Dendritic cell treated with granulocyte-macrophage colony-stimulating factor and Interleukin-4, amounts not matched to agents 40 ng/mL and 50 ng/mL, for 4 days (primary cell): ENCODE measurements around the gene C19orf85.

Experiments used
- H3K27ac Mint-ChIP-seq: one replicate; pipeline ENCODE4 v1.8.0; 2022; ENCODE audit warnings: mild to moderate bottlenecking, mixed read lengths
- H3K27me3 Mint-ChIP-seq: one replicate; pipeline ENCODE4 v1.8.0; 2022; ENCODE audit warnings: mild to moderate bottlenecking, mixed read lengths
- H3K36me3 Mint-ChIP-seq: one replicate; pipeline ENCODE4 v1.8.0; 2022; ENCODE audit warnings: low read depth, mixed read lengths
- H3K4me1 Mint-ChIP-seq: one replicate; pipeline ENCODE4 v1.8.0; 2022; ENCODE audit warnings: low read depth, mixed read lengths
- H3K4me3 Mint-ChIP-seq: one replicate; pipeline ENCODE4 v1.8.0; 2022; ENCODE audit warnings: mild to moderate bottlenecking, moderate library complexity, mixed read lengths
- H3K9me3 Mint-ChIP-seq: one replicate; pipeline ENCODE4 v1.8.0; 2022; ENCODE audit warnings: mixed read lengths
- intact Hi-C: fragments of 100-400 bp; cut with micrococcal nuclease; formaldehyde crosslinking; loops from one replicate; pipeline ENCODE4 v1.15.0; 2022

C19orf85 gene

DNA sequence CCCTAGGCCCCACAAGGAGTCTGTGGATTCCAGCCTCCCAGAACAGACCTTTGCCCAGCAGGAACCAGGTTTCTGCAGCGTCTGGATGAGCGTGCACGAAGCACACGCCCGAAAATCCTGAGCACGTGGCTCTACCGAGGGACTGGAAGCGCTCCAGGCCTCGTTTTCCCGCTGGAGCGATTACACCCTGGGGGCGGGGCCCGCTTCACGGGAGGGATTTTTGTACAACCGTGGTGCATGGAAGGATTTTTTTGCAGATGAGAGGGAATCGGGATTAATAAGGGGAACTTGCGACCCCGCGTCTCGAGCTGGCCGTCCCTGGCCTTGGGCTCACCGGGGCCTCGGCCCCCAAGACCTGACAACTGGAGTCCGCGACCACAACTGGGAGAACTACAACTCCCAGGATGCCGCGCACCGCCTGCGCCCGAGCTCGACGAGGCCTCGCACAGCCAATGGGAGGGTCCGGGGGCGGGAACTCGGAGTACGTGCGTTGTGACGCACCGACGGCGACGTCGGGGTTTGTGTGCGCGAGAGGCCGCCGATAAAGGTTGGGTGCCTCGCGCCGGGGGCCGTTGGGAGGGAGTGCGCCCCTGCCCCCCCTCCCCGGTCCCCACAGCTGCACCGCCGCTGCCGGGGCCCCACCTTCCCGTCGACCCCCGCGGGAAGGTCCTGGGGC lies 11.7 kb upstream of the C19orf85 start, which contains the start of gene ZNF628:
Gene ZNF628 (plus strand): TSS at position 518 of the 676 bp plus-strand sequence. CDS start 3,294 bp downstream, outside the sequence.
- peaks cover 33% of the 10 kb centered on the region for H3K4me1 Mint-ChIP-seq
- no peaks in the 10 kb centered on the region for H3K9me3 Mint-ChIP-seq
- H3K27me3 Mint-ChIP-seq: no peaks in the 10 kb centered on the region
- intact Hi-C loops: loop anchor here (1.0 to 2.0 kb wide), 2 partner anchors 14 to 123 kb away; partner anchors contain the start of gene FIZ1
- H3K27ac Mint-ChIP-seq: peak within 1 kb of the TSS; percentile 90
- peak within 1 kb of the TSS; percentile 87 for H3K4me3 Mint-ChIP-seq
- H3K36me3 Mint-ChIP-seq: peaks cover 14% of the 10 kb centered on the region

DNA sequence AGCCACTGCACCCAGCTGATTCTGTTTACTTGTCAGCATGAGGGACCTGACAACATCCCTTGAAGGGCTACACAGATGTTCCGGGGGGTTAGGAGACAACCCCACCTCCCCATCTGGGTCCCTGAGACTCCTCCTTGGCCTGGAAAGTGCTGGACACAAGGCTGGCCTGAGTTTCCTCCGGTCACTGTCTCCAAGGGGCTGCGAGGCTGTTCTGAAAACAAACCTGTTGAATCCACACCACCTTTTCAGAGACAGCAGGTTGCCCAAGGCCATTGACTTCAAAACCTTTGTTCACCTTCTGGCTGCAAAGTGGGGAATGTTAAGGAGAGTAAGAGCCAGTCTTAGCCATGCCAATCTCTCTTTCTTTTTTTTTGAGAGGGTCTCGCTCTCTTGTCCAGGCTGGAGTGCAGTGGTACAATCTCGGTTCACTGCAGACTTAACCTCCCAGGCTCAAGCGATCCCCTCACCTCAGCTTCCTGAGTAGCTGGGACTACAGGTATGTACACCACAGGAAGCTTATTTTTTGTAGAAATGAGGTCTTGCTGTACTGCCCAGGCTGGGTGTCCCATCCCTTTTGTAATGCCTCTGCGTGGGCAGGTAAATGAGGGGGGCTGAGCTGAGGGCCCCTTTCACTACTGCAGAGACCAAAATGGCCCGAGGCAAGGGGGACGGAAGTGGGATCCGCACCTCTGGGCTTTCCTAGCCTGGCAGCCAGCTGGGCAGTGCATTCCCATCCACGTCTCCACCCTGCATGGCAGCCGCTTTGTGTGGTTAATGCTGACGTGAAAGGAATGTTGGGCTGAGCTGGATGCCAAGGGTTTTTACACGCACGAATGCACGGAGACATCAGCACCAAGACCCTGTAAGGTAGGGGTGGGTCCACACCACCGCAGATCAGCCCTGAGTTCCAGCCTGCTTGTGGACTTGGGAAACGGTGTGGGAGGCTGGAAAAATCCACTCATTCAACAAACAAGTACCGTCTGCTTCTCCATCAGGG lies 10.0 kb upstream of the C19orf85 start:
- H3K27me3 Mint-ChIP-seq: no peaks in the 10 kb centered on the region
- H3K27ac Mint-ChIP-seq: no peak overlapping the region
- H3K4me3 Mint-ChIP-seq: no peak overlapping the region
- intact Hi-C loops: no loop called here
- H3K4me1 Mint-ChIP-seq: peaks cover 28% of the 10 kb centered on the region
- H3K9me3 Mint-ChIP-seq: no peaks in the 10 kb centered on the region
- peaks cover 7% of the 10 kb centered on the region for H3K36me3 Mint-ChIP-seq

DNA sequence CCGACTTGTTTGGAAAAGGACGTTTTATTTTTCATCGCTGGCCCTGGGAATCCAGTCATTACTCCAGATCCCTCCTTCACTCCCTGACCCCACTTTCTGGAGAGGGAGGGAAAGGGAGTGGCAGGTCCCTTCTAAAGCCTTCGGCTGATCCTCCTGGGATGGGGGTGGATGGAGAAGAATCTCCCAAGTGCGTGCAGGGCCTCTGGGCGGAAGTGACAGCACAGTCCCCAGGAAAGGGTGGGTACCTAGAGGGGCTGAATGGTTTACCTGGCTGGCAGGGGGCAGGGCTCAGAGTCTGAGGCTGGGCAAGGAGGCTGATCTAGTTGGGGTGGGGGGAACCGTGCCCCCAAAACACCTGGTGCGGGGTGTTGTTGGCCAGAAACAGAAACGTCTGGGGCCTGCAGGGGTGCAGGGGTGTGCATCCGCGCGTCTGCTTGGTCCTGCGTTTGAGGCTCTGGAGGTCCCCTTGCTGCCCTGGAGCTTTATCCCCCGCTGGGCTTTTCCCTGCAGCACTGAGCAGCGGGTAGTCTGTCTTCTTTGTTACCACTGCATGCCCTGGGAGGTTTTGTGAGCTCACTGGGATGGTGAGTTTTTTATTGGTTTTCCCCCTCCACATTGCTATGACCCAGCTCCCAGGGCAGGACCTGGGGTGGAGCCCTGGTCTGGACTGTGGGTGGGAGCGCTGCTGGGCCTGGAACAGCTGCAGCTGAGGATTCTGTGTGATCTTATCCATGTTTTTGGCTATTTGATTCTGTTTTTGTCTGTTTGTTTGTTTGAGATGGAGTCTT lies 8.9 kb upstream of the C19orf85 start:
- intact Hi-C loops: no loop called here
- H3K4me1 Mint-ChIP-seq: peaks cover 17% of the 10 kb centered on the region
- no peak overlapping the region for H3K4me3 Mint-ChIP-seq
- H3K9me3 Mint-ChIP-seq: no peaks in the 10 kb centered on the region
- peaks cover 6% of the 10 kb centered on the region for H3K36me3 Mint-ChIP-seq
- no peak overlapping the region for H3K27ac Mint-ChIP-seq
- no peaks in the 10 kb centered on the region for H3K27me3 Mint-ChIP-seq

DNA sequence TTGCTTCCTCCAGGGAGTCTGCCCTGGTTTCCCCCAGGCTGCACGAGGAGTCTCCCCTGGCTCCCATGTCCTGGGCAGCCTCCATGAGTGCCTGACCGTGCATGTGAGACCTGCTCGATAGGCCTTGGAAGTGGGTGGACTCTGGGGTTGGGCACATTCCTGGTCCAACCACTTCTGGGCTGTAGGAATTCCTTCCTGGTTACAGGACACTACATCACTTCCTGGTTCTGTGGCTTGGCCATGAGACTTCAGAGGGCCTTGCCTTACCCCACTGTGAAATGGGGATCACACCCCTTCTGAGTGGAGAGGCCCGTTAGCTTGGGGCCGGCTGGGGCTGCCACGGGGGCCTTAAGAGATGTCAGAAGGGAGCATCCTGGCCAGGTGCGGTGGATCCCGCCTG lies 7.9 kb upstream of the C19orf85 start:
- no peaks in the 10 kb centered on the region for H3K9me3 Mint-ChIP-seq
- peaks cover 8% of the 10 kb centered on the region for H3K4me1 Mint-ChIP-seq
- intact Hi-C loops: no loop called here
- H3K4me3 Mint-ChIP-seq: no peak overlapping the region
- peaks cover under 1% of the 10 kb centered on the region for H3K27me3 Mint-ChIP-seq
- no peak overlapping the region for H3K27ac Mint-ChIP-seq
- H3K36me3 Mint-ChIP-seq: no peaks in the 10 kb centered on the region

DNA sequence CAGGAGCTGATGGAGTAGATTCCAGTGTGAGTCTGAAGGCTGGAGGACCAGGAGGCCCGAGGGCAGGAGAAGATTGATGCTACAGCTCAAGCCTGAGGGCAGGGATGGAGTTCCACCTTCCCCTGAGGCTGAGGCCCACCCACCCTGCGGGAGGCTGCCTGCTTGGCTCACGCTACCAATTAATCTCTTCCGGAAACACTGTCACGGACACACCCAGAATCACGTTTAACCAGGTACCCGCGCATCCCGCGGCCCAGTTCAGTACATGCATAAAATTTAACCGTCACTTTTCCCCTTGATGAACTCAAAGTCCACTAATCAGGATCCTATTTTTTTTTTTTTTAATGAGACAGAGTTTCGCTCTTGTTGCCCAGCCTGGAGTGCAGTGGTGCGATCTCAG lies 6.7 kb upstream of the C19orf85 start:
- peaks cover 7% of the 10 kb centered on the region for H3K27me3 Mint-ChIP-seq
- intact Hi-C loops: no loop called here

DNA sequence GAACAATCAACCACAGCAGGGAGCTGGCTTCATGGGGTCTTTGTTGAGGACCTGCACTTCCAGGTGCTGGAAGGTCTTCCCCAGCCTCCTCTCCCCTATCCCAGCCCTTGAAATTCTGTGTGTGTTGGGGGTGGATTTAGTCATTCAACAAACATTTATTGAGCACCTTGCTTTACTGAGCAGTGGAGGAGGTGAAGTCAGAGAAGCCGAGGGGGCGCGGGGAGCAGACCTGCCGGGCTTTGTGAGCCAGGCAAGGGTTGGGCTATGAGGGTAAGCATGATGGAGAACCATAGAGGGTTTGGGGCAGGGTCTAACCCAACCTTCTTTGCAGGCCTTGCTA lies 3.5 kb upstream of the C19orf85 start:
- Mint-ChIP-seq H3K4me1 (peaks cover 1% of the 10 kb centered on the region), H3K4me3 (no peak overlapping the region), H3K9me3 (no peaks in the 10 kb centered on the region), H3K27ac (no peak overlapping the region), H3K27me3 (peaks cover 17% of the 10 kb centered on the region), H3K36me3 (no peaks in the 10 kb centered on the region)
- intact Hi-C loops: loop anchor here (1.0 kb wide), 1 partner anchor 35 kb away; no protein-coding TSS in a partner anchor

More for the DNA sequence above, 6.7 kb upstream of the C19orf85 start:
- Mint-ChIP-seq H3K36me3 (no peaks in the 10 kb centered on the region), H3K27ac (no peak overlapping the region), H3K4me1 (peaks cover 7% of the 10 kb centered on the region), H3K4me3 (no peak overlapping the region), H3K9me3 (no peaks in the 10 kb centered on the region)

DNA sequence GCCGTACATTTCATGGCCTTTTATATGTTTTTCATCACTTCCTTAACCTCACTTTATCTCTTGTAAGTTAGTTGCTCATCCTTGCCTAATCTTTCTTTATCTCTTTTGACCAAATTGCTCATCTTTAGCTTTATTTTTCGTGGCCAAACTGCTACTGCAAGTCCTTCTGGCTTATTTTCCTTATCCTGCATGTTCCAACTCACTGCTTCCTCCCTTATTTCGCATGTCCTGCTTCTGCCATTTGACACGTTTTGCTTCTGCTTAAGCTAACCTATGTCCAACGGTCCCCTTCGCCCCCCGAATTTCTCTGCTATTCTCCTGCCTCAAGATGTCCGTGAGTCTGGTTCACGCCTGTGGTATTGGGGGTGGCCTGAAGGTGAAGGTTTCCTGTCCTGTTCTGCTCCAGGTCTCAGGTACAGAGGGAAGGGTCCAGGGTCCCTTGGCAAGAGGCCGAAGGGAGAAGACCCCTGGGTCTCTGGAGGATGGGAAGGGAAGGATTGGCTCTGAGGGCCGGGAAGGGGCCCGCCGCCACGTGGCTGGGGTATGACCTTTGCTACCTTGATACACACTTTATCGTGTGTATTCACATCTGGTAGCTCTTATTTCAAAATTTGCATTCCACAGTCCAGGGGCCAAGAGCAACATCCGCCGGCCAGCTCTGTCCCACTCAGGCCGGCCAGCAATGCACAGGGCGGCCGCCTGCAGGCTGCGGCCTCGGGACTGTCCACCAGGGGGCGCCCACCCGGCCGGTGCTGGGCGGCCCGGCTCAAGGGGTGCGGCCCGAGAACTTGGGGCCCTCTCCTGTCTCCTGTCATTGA lies 2.9 kb upstream of the C19orf85 start:
- Mint-ChIP-seq H3K27ac (peak overlapping the region; percentile 13), H3K27me3 (peaks cover 19% of the 10 kb centered on the region)

DNA sequence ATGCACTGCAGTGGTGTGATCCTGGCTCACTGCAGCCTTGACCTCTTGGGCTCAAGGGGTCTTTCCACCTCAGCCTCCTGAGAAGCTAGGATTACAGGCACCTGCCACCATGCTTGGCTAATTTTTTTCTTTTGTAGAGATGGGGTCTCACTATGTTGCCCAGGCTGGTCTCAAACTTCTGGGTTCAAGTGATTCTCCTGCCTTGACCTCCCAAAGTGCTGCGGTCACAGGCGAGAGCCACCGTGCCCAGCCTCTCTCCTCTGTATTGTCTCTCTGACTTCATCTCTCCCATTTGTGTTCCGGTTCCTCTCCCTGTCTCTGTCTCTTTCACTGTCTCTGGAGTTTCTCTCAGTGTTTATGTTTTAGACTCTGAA lies 1.7 kb upstream of the C19orf85 start:
- intact Hi-C loops: no loop called here
- Mint-ChIP-seq H3K4me1 (peaks cover 10% of the 10 kb centered on the region), H3K9me3 (no peaks in the 10 kb centered on the region), H3K36me3 (no peaks in the 10 kb centered on the region), H3K27ac (peak overlapping the region; percentile 0), H3K4me3 (no peak overlapping the region), H3K27me3 (peaks cover 19% of the 10 kb centered on the region)

More for the DNA sequence above, 2.9 kb upstream of the C19orf85 start:
- intact Hi-C loops: loop anchor here (1.0 kb wide), 1 partner anchor 36 kb away; no protein-coding TSS in a partner anchor
- no peaks in the 10 kb centered on the region for H3K36me3 Mint-ChIP-seq
- H3K4me3 Mint-ChIP-seq: no peak overlapping the region
- H3K4me1 Mint-ChIP-seq: peaks cover 6% of the 10 kb centered on the region
- H3K9me3 Mint-ChIP-seq: no peaks in the 10 kb centered on the region

DNA sequence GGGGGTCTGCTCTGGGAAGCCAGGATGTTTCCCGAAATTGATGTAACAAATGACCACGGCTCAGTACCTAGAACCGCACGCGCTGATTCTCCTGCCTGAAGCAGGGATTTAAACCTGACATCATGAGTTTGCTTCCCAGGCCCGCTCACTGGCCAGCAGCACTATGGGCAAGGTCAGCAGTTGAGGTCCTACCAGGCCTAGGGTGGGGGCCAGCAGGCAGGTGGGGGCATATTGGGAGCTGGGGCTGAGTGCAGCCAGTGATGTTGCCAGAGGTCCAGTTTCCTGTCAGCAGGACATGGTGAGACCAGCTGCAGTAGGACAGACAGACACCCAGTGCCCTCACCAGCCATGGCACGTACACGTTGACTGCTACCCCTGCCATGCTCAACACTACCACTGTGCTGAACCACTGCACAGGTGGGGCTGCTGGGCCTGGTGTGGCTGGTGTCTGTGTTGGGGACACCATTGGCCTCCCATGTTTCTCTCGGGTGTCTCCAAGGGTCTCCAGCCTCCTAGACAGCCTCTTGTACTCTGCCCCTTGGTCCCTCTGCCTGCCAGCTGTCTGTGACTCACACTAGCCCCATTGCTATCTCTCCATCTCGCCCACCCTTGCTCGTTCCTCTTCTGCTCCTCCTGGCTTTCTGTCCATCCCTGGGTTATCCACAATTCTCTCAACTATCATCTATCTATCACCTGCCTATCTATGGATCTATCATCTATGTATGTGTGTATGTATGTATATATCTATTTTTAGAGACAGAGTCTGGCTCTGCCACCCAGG lies 1.1 kb upstream of the C19orf85 start:
- intact Hi-C loops: no loop called here
- H3K9me3 Mint-ChIP-seq: no peaks in the 10 kb centered on the region
- H3K4me1 Mint-ChIP-seq: peaks cover 15% of the 10 kb centered on the region
- peaks cover 19% of the 10 kb centered on the region for H3K27me3 Mint-ChIP-seq
- peak overlapping the region; percentile 0 for H3K27ac Mint-ChIP-seq
- H3K4me3 Mint-ChIP-seq: no peak overlapping the region
- H3K36me3 Mint-ChIP-seq: peaks cover 6% of the 10 kb centered on the region

DNA sequence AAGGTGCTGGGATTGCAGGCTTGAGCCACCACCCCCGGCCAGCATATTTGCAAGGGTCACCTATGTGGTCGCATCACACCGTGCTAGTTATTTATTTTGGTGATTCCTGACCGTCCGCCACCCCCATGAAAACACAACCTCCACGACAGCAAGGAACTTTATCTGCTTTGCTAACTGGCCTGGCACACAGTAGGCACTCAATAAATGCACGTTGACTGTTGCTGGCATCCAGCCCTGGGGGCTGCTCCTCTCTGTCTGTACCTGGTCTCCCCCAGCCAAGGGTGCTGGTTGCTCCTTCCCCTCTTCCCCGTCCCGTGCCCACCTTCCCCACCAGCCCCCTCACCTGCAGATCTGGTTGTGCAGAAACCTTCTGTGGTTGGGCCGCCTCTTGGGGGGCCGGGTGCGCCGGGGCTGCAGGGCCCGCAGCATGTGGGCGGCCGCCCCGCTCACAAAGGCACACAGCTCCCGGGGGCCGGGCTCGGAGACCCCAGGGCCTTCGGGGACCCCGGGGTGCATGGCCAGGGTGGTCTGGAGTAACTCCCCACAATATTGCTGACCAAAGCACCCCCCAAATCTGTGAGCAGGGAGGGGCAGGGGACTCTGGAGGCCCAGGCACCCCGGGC lies 401 bp downstream of the C19orf85 start:
- intact Hi-C loops: no loop called here
- H3K27me3 Mint-ChIP-seq: peaks cover 19% of the 10 kb centered on the region
- H3K9me3 Mint-ChIP-seq: no peaks in the 10 kb centered on the region
- peaks cover 7% of the 10 kb centered on the region for H3K36me3 Mint-ChIP-seq
- no peak overlapping the region for H3K4me3 Mint-ChIP-seq
- H3K27ac Mint-ChIP-seq: no peak overlapping the region
- peaks cover 30% of the 10 kb centered on the region for H3K4me1 Mint-ChIP-seq

DNA sequence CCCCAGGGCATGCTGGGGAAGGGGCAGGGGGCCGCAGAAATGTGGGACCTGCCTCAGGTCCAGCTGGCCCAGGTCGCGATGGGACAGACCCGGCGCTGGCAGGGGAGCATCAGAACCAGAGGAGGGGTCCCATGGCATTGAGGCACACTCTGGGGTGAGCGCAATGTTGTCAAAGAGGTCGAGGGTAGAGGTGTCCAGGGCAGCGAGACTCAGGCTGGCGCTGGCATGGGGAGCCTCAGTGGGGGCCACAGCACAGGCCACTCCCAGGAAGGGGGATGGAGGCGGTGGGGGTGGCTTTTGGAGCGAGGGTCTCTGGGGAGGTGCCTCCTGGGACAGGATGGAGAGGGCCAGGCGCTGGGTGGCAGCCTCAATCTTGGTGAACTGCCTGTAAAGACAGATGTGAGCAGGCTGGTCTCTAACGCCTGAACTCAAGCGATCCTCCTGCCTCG lies 944 bp downstream of the C19orf85 start:
- Mint-ChIP-seq H3K36me3 (peaks cover 7% of the 10 kb centered on the region), H3K9me3 (no peaks in the 10 kb centered on the region), H3K27ac (no peak overlapping the region), H3K4me3 (no peak overlapping the region), H3K4me1 (peaks cover 33% of the 10 kb centered on the region), H3K27me3 (peaks cover 19% of the 10 kb centered on the region)
- intact Hi-C loops: no loop called here

DNA sequence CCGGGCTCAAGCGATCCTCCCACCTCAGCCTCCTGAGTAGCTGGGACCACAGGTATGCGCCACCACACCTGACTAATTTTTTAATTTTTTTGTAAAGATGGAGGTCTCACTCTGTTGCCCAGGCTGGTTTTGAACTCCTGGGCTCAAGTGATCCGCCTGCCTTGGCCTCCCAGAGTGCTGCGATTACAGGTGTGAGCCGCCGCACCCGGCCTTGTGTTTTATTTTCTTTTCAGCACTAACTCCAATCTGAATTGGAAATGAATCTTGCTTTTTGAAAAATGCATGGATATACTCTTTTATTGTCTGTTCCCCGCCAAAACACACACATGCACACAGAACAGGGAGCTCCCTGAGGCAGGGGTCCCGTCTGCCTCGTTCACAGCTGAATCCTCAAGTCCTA lies 1.8 kb downstream of the C19orf85 start:
- intact Hi-C loops: loop anchor here (1.0 kb wide), 1 partner anchor 14 kb away; the partner anchor contains the start of gene ZNF628

More for the DNA sequence above, 1.8 kb downstream of the C19orf85 start:
- Mint-ChIP-seq H3K4me3 (peak overlapping the region; percentile 90), H3K4me1 (peaks cover 34% of the 10 kb centered on the region), H3K27ac (peak overlapping the region; percentile 92), H3K36me3 (peaks cover 10% of the 10 kb centered on the region), H3K9me3 (no peaks in the 10 kb centered on the region), H3K27me3 (peaks cover 19% of the 10 kb centered on the region)
